HG03108 (cell line): Measurements from ENCODE around the gene OR10X1.

Source experiments
- ATAC-seq: cut with Tn5 transposase; IDR thresholded peaks from one replicate; pipeline ENCODE4 v1.9.1; 2021; ENCODE audit warnings: moderate library complexity; ENCODE audit not compliant: unreplicated experiment

Gene OR10X1

GRCh38 chr1:158579733-158580132, at the start of gene OR10X1:
Gene OR10X1 (minus strand): TSS chr1:158579899. CDS start chr1:158579899, 0 bp downstream.
- ATAC-seq = no peak

GRCh38 chr1:158613764-158614163, 34.1 kb upstream of the OR10X1 start:
- no peak for ATAC-seq

GRCh38 chr1:158611916-158612315, 32.2 kb upstream of the OR10X1 start:
- ATAC-seq = no peak

- no peak for ATAC-seq
These were observed 27.6 kb upstream of the OR10X1 start for GRCh38 chr1:158607296-158607695.

- ATAC-seq = no peak
These were observed 25.3 kb upstream of the OR10X1 start, which contains the start of gene OR10Z1 for GRCh38 chr1:158604968-158605367. Gene OR10Z1 (plus strand): TSS chr1:158605268. CDS start chr1:158606439, 1,171 bp downstream.

GRCh38 chr1:158600735-158601134, 21.0 kb upstream of the OR10X1 start:
- no peak for ATAC-seq

GRCh38 chr1:158586942-158587341, 7.2 kb upstream of the OR10X1 start:
- no peak for ATAC-seq

- no peak for ATAC-seq
These were observed 4.3 kb upstream of the OR10X1 start for GRCh38 chr1:158583962-158584361.

GRCh38 chr1:158577561-158577960, 2.1 kb downstream of the OR10X1 start:
- ATAC-seq = no peak

GRCh38 chr1:158572226-158572625, 7.5 kb downstream of the OR10X1 start:
- no peak for ATAC-seq

GRCh38 chr1:158570480-158570879, 9.2 kb downstream of the OR10X1 start, which contains the start of gene OR6P1:
Gene OR6P1 (minus strand): TSS chr1:158570580. CDS start chr1:158563604, 6,976 bp downstream.
- no peak for ATAC-seq

- ATAC-seq = no peak
These were observed 15.1 kb downstream of the OR10X1 start for GRCh38 chr1:158564608-158565007.

GRCh38 chr1:158563853-158564252, 15.8 kb downstream of the OR10X1 start:
- ATAC-seq = no peak

GRCh38 chr1:158559696-158560095, 20.0 kb downstream of the OR10X1 start:
- ATAC-seq = no peak

GRCh38 chr1:158554352-158554751, 25.3 kb downstream of the OR10X1 start, which contains the start of gene OR6Y1:
Gene OR6Y1 (minus strand): TSS chr1:158554405. CDS start chr1:158548105, 6,300 bp downstream.
- ATAC-seq = no peak

- ATAC-seq = no peak
These were observed 27.4 kb downstream of the OR10X1 start for GRCh38 chr1:158552296-158552695.

- ATAC-seq = no peak
These were observed 32.2 kb downstream of the OR10X1 start for GRCh38 chr1:158547533-158547932.

GRCh38 chr1:158537609-158538008, 42.1 kb downstream of the OR10X1 start:
- no peak for ATAC-seq

- ATAC-seq = no peak
These were observed 45.2 kb downstream of the OR10X1 start for GRCh38 chr1:158534496-158534895.
